ENCODE results near the gene TRAF5.

The TRAF5 gene

DNA sequence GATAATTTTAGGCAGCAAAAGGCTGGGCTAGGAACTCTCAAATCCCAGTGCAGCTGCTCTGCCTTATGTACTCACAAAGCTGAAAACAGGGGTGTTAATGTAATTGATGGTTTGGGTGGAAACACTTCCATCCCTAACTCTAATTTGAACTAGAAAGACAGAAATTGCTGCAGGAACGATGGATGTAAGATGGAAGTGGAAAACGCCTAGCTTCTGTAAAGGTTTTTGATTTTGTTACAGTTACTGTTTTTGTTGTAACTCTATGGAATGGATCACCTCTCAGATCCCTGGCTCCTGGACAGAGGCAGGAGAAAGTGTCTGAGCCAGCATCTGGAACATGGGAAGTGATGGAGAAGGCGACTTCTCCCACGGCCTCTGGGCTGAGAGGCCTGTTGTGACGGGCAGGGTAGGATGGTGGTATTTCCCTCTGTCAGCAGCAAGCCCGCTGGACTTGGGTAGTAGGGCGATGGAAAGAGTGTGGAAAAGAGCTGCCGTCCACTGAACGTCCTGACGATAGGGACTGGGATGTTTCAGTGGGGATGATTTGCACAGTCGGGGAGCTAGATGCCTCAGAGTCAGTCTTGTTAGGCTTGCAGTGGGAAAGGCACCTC, 1.6 kb downstream of the TRAF5 start:
- DNase-seq = no peak

DNA sequence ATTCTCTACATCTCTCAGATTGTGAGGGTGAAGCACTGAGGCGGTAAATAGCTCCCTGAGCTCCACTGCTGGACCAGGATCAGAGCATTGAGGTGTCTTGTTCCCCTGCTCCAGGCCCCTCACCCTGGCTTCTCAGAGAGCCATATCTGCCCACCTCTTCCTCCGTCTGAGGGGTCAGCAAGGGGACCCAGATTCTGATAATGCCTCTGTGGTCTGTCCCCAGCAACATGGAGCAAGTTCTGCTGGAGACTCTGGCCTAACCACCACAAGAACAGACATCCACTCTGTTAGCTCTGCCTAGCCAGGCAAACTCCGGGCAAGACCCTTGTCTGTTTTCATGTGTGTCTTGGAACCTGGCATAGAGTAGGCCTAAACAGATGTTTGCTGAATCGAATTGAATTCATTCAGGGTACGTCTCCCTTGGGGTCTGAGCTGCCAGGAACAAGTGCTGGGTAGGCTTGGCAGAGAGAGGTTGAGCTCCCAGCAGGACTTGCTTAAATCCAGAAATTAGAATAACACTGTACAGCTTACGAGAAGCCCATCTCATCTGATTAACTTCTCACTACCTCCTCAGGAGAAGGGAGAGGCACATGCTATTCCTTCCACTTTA, 2.3 kb downstream of the TRAF5 start:
- DNase-seq = no peak

DNA sequence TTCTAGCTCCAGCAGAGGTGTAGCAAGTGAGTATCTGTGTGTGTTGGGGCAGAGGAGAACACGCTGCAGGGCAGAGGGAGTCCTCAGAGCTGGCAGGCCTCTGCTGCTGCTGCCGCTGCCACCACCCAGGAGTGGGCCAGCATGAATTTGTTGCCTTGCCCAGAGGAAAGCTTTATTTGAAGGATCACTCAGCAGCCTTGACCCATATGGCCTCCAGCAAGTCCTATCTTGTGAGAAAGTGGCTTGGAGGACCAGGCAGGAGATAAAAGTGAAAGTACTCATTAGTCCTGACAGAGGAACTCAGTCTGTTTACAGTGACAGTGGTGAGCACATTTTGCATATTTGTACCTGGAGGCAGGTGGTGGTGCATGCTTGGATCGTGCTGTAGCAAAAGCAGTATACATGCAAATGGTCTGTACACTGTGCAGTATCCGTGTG, 3.1 kb downstream of the TRAF5 start:
- no peak for DNase-seq

DNA sequence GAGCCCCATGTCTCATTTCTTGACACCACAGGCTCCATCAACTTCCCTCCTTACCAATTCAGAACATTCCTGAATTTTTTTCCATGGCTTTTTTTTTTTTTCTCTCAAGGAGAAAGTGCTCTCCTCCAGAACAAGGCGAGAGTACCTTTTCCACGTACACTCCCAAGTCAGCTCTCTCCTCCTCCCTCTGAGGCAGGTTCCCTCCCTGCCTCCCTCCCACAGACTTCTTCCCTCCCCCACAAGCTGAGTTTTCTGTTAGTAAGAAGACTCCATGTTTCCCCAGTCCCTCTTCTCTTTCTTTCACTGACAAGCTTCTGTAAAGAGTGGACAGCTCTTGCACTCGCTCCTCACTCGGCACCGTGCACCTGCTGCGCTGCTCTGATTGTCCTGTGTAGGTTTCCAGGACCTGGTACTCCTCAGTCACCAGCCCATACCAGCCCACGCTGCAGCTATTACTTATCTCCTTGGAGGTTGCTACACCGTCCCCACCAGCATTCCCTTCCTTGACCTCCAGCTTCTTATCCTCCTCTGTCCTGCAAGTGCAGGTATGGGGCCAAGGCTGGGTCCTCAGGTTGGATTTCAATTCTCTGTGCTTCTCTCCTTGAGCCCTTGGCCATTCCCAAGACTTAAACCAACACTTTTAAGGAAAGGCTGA, 3.8 kb downstream of the TRAF5 start:
- DNase-seq = no peak

DNA sequence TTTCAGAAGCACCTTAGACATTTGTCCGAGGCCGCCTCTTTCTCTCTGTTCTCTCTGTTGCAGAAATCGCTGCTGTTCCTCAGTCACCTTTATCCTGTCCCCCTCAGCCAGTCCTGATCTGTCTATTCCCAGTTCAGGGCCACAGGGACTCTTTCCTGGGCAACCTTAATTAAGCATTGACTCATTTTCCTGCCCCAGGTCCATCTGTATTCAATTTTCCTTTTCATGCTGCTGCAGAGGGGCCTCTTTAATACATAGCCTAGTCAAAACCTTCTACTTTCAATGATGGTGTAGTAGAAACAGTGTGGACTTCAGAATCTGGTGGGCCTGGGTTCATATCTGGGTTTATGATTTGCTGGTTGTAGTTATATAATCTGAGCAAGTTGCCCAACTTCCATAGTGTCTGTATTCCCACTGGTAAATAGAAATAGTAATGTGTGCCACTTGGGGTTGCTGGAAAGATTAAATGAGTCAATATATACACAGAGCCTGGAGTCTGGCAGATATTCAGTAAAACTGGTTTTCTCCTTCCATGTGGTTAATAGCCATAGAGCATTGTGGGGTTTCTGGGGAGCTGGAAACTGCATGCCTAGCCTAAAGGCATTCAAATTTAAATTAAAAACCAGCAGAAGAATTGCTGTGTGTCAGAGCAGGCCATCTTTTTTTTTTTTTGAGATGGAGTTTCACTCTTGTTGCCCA, 4.5 kb downstream of the TRAF5 start:
- no peak for DNase-seq

DNA sequence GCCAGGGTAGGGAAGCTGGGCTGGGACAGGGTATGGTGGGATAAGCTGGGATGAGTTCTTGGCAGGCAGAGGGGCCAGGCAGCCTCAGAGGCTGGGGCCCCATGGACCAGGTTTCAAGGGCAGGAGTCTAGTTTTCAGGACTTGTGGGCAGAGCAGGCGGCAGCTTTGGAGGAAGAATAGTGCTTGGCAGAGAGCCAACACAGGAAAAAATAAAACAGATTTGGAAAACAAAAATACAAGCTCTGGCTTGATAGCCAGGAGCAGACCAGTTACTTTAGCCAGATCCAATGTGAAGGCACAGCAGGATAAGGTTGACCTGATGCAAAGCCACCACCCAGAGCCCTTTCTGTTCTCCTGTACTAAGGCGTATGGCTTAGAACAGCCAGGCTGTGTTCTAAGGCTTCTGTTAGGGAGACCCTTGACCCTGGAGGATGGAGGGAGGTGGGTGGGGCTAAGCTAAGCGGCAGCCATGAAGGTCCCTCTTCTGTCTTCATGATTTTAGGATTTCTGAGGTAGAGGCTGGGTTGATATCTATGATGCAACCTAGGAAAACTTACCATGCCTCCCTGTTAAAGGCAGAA, 5.5 kb downstream of the TRAF5 start:
- no peak for DNase-seq

DNA sequence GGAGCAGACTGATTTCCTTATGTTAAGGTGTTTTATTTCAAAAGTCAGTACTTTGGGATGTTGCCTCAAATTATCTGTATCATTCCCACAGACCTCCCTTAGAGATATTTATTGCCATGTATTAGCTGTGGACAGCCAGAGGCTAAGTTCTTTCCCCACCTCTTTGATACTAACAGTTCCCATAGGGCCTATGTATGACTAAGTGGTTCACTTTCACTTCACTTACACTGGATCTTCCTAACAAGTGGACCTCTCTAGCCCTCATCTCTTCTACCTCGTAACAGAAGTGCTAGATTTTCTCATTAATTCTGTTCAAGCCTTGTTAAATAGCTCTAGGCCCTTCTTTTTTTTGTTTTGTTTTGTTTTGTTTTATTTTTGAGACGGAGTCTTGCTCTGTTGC, 6.2 kb downstream of the TRAF5 start:
- DNase-seq = no peak

DNA sequence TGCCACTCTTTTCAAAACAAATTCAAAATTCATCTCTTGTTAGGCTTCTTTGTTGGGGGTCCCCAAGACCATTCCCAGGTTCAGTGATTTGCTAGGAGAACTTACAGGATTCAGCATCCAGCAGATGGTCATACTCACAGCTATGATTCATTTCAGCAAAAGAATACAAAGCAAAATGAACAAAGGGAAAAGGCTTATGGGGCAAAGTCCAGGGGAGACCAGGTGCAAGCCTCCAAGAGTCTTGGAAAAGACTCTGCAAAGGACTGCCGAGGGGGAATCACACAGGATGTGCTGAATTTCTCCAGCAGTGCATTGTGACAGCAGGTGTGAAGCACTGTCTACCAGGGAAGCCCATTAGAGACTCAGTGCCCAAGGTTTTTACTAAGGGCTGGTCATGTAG, 7.3 kb downstream of the TRAF5 start:
- no peak for DNase-seq

DNA sequence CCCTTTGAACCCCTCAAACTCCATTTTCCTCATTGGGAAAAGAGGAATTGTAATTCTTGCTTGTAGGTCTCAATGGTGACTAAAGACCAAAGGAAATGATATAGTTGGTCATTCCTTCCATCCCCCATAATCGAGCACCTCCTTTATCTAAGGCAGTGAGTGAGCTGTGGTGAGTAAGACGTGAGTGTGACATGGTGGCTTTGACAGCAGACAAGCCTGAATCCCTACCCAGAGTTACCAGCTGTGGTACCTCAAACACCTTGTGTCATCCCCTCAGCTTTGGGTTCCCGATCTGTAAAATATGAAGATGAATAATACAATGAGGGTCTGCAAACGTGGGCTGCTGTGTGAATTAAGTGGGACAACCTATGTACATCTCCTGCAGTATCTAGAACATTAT, 8.4 kb downstream of the TRAF5 start:
- no peak for DNase-seq

DNA sequence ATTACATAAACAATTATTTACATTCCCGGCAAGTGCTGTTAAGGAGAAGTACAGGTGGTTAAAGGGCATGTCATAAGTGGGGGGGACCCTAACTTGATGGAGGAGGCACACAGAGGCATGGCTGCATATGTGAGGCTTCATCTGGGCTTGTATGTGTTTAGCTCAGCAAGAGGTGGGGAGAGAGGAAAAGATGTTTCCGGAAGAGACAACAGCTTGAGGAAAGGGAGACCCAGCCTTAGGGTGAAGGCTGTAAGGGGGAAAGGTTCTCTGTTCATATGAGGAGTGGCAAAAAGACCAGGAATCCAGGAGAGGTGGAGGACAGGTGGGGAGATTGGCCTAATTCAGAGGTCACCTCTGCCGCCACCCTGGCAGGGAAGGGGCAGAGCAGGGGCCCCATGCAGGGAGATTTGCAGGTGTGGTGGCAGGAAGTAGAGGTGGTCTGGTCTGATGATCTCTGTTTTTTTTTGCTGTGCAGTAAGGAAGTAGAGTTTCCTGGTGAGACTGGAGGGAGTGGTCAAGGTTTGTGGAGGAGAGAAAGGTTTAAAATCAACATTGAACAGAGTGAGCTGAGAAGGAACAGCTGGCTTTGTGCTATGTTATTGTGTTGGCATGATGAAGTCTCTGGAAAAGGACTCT, 9.0 kb downstream of the TRAF5 start:
- peak; percentile 41 for DNase-seq

DNA sequence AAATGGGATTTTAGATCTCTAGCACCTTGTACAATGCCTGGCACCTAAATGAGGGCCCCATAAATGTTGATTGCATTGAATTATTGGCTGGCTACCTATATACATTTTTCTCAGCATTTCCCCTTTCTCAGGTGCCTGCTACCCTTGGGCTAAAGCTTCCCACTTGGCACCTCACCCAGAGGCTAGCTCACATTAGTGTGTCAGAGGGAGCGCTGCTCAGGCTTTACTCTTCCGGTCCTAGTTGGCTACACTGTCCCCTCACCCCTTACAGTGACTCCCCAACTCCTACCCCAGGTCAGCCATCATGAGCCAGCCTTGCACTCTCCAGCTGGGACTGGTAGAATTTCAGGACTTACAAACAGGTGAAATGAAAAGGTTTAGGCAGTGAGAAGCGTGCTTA, 9.5 kb downstream of the TRAF5 start:
- DNase-seq = no peak

DNA sequence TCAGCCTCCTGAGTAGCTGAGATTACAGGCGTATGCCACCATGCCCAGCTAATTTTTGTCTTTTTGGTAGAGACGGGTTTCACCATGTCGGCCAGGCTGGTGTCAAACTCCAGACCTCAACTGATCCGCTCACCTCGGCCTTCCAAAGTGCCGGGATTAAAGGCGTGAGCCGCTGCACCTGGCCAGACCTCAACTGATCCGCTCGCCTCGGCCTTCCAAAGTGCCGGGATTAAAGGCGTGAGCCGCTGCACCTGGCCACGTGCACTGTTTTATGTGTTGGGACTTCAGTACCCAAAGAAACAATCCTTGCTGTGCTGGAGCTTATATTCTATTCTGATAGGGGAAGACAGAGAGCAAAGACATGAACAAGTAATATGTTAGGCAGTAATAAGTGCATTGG, 10.1 kb downstream of the TRAF5 start:
- DNase-seq = no peak

DNA sequence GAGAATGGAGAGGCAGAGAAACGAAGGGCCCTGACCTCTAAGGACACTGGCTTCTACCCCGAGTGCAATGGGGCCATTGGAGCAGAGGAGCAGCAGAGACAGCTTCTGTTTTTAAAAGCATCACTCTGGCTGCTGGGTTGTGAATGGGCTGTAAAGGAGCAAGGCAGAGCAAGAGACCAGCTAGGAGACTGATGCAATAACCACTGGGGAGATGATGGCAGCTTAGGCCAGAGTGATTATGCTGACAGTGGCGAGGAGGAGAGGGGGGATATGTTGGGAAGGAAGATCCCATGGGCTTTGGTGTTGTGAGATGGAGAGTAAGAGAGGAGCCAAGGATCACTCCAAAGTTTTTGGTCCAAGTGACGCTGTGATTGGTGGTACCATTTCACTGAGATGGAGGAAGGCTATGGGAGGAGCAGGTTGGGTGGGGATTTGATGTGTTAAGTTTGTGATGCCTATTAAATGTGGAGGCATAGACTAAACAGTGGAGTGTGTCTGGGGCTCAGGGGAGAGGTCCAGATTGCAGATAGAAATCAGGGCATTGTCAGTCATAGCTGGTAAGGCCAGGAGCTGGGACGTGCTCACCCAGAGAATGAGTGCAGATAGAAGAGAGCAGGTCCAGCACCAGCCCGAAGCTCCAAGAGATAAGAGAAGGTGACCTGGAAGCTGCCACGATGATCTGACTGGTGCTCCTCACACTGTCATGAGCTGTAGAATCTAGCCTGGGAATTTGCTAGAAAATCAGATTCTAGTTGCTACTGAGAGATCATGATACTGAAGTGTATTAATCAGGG, 11.0 kb downstream of the TRAF5 start:
- DNase-seq = no peak

DNA sequence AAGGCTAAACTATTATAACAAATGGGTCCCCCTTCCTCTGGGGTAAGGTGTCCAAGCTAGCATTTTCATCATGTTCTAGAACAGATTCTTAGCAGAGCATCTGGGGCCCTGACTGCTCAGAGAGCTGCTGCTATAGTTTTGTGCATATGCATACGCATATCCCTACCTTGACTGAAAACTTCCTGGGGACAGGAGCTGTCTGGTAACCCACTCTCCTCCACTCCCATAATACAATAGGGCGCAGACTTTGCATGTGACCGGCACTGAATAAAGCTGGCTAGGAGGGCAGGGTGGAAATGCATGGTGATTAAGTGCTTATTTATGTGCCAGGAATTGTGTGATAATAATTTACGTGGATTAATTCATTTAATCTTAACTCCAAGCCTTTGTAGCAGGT, 11.6 kb downstream of the TRAF5 start:
- no peak for DNase-seq

DNA sequence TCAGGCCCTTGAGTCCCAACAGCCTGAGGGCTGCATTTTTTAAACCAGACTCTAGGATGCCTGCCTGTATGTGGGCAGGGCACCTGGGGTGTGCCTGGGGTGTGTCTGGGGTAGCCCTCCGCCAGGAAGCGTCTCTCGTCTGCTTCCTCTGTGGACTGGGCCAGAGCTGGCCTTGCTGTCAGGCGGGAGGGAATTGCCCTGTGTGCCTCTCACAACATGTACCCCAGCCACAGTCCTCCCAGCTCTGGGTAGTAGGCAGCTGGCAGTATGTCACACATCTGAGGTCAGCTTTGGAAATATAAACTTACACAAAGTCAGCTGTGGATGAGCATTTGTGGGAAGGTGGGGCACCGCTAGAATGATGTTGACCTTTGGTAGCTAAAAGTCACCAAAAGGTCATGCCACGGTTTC, 13.0 kb downstream of the TRAF5 start:
- no peak for DNase-seq

DNA sequence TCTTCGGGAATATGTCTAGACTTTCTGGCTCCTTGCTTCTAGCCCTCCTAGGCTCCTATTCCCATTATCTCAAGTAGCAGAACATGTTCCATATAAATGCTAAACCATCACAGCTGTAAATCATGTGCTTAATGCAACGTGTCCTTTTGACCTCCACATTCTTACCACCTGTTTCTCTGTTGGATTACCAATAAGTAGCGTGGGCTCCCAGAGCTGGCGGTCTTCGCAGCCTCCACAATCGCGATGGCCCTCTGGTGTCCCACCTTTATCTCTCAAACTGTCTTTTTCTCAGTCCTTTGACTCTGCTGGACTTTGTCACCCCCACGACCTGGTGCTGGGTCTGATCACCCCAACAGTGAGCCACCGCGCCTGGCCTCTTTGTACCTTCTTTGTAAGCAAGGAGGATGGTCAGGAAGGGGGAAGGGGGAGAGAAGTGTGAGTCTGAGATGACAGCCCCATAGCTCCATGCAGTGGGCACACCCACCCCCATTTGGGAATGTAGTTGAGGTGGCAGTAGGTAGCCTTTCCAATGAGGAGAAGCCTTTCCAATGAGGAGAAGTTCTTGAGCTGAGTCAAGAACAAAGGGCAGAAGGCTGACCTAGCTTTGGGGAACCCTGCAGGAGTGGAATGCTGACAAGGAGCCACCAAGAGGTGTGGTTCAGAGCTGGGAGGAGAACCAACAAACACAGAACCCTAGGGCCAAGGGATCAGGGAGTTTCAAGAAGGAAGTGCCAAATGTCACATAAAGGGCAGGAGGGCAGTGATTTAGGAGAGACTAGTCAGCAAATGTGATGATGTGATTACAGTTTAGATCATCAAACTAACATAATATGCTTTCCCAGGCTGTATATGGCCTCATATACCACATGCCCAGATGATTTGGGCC, 14.2 kb downstream of the TRAF5 start:
- no peak for DNase-seq

DNA sequence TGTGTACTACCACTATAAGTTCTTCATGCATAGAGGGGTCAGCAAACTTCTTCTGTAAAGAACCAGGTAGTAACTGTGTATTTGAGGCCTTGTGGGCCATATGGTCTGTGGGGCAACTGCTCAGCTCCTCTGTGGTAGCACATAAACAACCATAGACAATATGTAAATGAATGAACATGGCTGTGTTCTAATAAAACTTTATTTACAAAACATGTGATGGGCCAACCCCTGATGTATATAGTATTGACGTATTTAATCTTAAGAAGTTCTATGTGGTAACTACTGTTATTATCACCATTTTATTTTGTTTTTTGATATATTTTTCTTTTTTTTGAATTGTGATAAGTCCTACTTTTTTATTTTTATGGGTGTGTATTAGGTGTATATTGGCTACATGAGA, 15.4 kb downstream of the TRAF5 start:
- no peak for DNase-seq

DNA sequence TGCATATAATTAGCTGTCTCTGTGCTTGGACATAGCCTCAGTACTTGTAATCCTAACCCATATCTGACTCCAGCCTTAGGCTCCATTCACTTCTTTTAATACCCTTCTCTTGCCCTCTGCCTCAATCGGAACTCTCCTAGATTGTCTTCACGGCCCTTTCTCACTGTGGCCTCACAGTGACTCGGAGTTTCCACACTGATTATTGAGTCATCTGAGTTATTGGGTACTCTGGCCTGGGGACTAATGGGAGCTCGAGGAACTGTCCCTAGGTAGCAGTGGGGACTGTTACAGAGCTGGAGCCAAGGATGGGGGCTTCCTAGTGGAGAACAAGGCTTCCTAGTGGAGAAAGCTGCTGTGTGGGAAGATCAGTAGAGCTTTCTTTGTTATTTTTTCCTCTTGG, 17.0 kb downstream of the TRAF5 start:
- no peak for DNase-seq

DNA sequence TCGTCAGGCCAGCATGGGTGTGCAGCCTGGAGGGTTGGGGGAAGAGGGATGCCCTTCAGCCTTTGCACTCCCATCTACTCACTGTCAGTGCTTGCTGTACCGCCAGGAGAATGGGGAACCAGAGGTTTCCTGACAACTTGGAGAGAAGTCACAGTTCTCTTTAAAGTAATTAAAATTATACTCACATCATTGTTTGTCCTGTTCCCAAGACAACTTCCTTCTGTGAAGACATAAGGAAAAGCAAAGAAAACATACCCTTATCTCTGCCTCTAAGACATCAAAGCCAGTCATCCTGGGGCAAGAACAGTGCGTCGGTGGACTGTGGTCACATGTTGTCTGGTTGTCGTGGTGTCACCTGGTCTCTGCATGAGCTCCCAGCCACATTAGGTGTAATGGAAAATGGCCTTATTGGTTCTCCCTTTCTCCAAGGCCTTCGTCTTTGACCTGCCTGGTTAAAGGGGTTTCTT, 17.6 kb downstream of the TRAF5 start:
- no peak for DNase-seq

DNA sequence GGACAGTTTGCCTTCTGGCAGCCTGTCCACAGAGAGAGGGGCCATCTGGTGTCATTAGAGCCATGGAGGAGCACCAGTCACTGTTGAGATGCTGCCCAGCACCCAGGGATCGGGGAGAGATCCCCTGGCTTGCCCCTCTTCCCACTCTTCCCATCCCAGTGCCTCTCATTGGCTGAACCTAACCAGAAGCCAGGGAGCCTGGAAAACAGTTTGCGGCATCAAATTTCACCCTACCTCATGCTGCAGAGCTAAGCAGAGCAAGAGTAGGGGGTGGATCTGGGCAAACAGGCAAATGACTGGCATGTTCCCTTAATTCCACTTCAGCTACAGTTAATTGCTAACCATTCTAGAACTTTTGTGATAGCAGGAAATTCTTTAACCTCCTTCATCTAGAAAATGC, 19.1 kb downstream of the TRAF5 start:
- DNase-seq = no peak

Data from CD4-positive, alpha-beta T cell treated with Interleukin-10 for 1 hour (primary cell).